Mucosa of gallbladder (tissue), 1 donor: ENCODE results near the gene INHBE. TPM values are rescaled to one million over a fixed set of nuclear protein-coding genes. Genes with fewer than 3 reads are reported as not detected.
"Not testable (repeated sequence)": the region's sequence is repeated elsewhere in the genome, so short reads cannot be mapped to it uniquely, and the experiment has no call there.

Source experiments
- DNase-seq: peaks from one replicate; pipeline ENCODE4 v3.0.0-alpha.2; 2020; ENCODE audit warnings: low spot score
- total RNA-seq: library from RNA; stranded (reverse); gene quantifications from one replicate; pipeline ENCODE4 v1.2.1, GENCODE V29; 2021
- donor health status: DM: no; HTN: no; CAD: no.

Gene INHBE
- total RNA-seq, 1 donor from 2014 or later: 0.58 TPM

GRCh38 chr12:57497223-57498131, 42.4 kb downstream of the INHBE start:
- no peak for DNase-seq

GRCh38 chr12:57498132-57498502, 43.0 kb downstream of the INHBE start:
- no peak for DNase-seq

GRCh38 chr12:57498571-57498970, 43.5 kb downstream of the INHBE start:
- no peak for DNase-seq

GRCh38 chr12:57500213-57500612, 45.1 kb downstream of the INHBE start:
- no peak for DNase-seq

GRCh38 chr12:57502311-57502969, 47.3 kb downstream of the INHBE start:
- DNase-seq: not testable (repeated sequence)

GRCh38 chr12:57506541-57506940, 51.4 kb downstream of the INHBE start:
- DNase-seq: not testable (repeated sequence)

Other genes starting within 250 kb of the INHBE start
- 0.83 TPM for gene NXPH4, start 238.5 kb upstream of the INHBE start, total RNA-seq
- gene SHMT2, start 225.6 kb upstream of the INHBE start, total RNA-seq: 65.1 TPM
- gene STAC3, start 204.1 kb upstream of the INHBE start, total RNA-seq: 3.6 TPM
- 73.5 TPM for gene R3HDM2, start 24.3 kb upstream of the INHBE start, total RNA-seq
- not detected for gene INHBC, start 20.5 kb upstream of the INHBE start, total RNA-seq
- 6.2 TPM for gene GLI1, start 4.5 kb downstream of the INHBE start, total RNA-seq
- 20.4 TPM for gene ARHGAP9, start 24.6 kb downstream of the INHBE start, total RNA-seq
- gene MARS1, start 32.8 kb downstream of the INHBE start, total RNA-seq: 116 TPM
- 24.6 TPM for gene DDIT3, start 65.2 kb downstream of the INHBE start, total RNA-seq
- 115 TPM for gene MBD6, start 67.5 kb downstream of the INHBE start, total RNA-seq
- 135 TPM for gene DCTN2, start 91.9 kb downstream of the INHBE start, total RNA-seq
- 0.81 TPM for gene KIF5A, start 94.7 kb downstream of the INHBE start, total RNA-seq
- 36.1 TPM for gene PIP4K2C, start 135.9 kb downstream of the INHBE start, total RNA-seq
- gene DTX3, start 149.5 kb downstream of the INHBE start, total RNA-seq: 31.2 TPM
- 26.2 TPM for gene ARHGEF25, start 156.1 kb downstream of the INHBE start, total RNA-seq
- gene B4GALNT1, start 177.9 kb downstream of the INHBE start, total RNA-seq: 1.3 TPM
- gene OS9, start 238.8 kb downstream of the INHBE start, total RNA-seq: 249 TPM